CD4-positive, alpha-beta T cell treated with Interleukin-17A for 1 hour (primary cell): Measurements from ENCODE around the gene MUC6.
"Not testable (repeated sequence)": the region's sequence is repeated elsewhere in the genome, so short reads cannot be mapped to it uniquely, and the experiment has no call there.

Experiments used
- DNase-seq: peaks from one replicate; pipeline ENCODE4 v3.0.0-alpha.2; 2020

MUC6 gene

GRCh38 chr11:1022908-1023810, 13.4 kb downstream of the MUC6 start:
- DNase-seq: no peak

- DNase-seq: no peak
These were observed 14.1 kb downstream of the MUC6 start for GRCh38 chr11:1022411-1022810.

- no peak for DNase-seq
These were observed 16.2 kb downstream of the MUC6 start for GRCh38 chr11:1020211-1020905.

GRCh38 chr11:1019321-1019910, 17.1 kb downstream of the MUC6 start:
- DNase-seq: no peak

GRCh38 chr11:1018091-1018490, 18.4 kb downstream of the MUC6 start:
- no peak for DNase-seq

- DNase-seq: no peak
These were observed 19.1 kb downstream of the MUC6 start for GRCh38 chr11:1017269-1018005.

- DNase-seq: not testable (repeated sequence)
These were observed 19.9 kb downstream of the MUC6 start for GRCh38 chr11:1016610-1017126.

- no peak for DNase-seq
These were observed 20.5 kb downstream of the MUC6 start for GRCh38 chr11:1015826-1016545.

GRCh38 chr11:1015064-1015463, 21.5 kb downstream of the MUC6 start:
- no peak for DNase-seq

- DNase-seq: no peak
These were observed 22.2 kb downstream of the MUC6 start for GRCh38 chr11:1014276-1014675.

- DNase-seq: no peak
These were observed 22.9 kb downstream of the MUC6 start for GRCh38 chr11:1013631-1013935.

- DNase-seq: no peak
These were observed 23.5 kb downstream of the MUC6 start for GRCh38 chr11:1012740-1013630.

GRCh38 chr11:1012291-1012690, 24.2 kb downstream of the MUC6 start:
- no peak for DNase-seq

- DNase-seq: no peak
These were observed 25.2 kb downstream of the MUC6 start for GRCh38 chr11:1011320-1011698.

- no peak for DNase-seq
These were observed 25.8 kb downstream of the MUC6 start for GRCh38 chr11:1010551-1011319.

- no peak for DNase-seq
These were observed 26.5 kb downstream of the MUC6 start for GRCh38 chr11:1009991-1010390.

- DNase-seq: no peak
These were observed 27.1 kb downstream of the MUC6 start for GRCh38 chr11:1009371-1009770.

GRCh38 chr11:1008803-1009145, 27.7 kb downstream of the MUC6 start:
- DNase-seq: no peak

GRCh38 chr11:1008001-1008802, 28.3 kb downstream of the MUC6 start:
- DNase-seq: no peak

GRCh38 chr11:1007279-1007678, 29.2 kb downstream of the MUC6 start:
- DNase-seq: no peak
